Stimulated activated naive CD4-positive, alpha-beta T cell treated with Interleukin-2 at 50 U/mL for 16 hours (primary cell): ENCODE measurements around the gene HNRNPUL1.
"Not testable (repeated sequence)": the region's sequence is repeated elsewhere in the genome, so short reads cannot be mapped to it uniquely, and the experiment has no call there.

Experiments used
- DNase-seq: peaks from one replicate; lab custom pipeline; 2025; lab: John Stamatoyannopoulos, UW

HNRNPUL1 gene

DNA sequence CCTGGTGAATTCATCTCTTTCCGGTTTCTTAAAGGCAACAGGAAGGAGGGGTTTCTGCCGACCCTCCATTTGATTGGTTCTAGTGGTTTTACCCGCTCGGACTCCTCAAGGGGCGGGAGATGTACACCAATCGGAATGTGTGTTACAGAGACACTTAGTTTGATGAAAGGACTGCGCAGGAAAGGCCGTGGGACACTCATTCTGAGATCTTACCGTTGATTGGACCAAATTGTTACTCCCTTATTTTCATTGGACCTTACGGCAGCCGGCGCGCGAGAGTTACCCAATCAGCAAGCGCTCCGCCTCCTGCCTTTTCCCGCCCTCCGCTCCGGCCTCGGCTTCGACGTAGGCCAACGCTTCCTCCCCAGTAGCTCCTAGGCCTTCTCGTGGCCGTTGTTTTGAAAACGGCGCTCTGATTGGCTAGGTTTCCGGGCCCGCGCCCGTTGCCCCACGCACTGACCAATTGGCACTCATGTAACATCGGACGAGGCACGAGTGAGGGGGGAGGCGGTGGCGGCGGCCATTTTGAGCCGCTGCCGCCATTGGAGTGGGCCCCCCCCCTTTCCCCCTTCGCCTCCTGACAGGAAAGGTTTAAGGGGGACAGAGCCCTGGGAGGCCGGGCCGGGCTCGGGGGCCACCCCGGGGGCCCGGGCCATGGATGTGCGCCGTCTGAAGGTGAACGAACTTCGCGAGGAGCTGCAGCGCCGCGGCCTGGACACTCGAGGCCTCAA, at the start of gene HNRNPUL1:
Gene HNRNPUL1 (plus strand): TSS at position 523 of the 731 bp plus-strand sequence. CDS start 132 bp downstream, at position 655.
- DNase-seq, result peak; percentile 99

GRCh38 chr19:41217741-41218140, 46.4 kb upstream of the HNRNPUL1 start:
- no peak for DNase-seq

GRCh38 chr19:41218249-41218614, 45.9 kb upstream of the HNRNPUL1 start:
- DNase-seq, result no peak

DNA sequence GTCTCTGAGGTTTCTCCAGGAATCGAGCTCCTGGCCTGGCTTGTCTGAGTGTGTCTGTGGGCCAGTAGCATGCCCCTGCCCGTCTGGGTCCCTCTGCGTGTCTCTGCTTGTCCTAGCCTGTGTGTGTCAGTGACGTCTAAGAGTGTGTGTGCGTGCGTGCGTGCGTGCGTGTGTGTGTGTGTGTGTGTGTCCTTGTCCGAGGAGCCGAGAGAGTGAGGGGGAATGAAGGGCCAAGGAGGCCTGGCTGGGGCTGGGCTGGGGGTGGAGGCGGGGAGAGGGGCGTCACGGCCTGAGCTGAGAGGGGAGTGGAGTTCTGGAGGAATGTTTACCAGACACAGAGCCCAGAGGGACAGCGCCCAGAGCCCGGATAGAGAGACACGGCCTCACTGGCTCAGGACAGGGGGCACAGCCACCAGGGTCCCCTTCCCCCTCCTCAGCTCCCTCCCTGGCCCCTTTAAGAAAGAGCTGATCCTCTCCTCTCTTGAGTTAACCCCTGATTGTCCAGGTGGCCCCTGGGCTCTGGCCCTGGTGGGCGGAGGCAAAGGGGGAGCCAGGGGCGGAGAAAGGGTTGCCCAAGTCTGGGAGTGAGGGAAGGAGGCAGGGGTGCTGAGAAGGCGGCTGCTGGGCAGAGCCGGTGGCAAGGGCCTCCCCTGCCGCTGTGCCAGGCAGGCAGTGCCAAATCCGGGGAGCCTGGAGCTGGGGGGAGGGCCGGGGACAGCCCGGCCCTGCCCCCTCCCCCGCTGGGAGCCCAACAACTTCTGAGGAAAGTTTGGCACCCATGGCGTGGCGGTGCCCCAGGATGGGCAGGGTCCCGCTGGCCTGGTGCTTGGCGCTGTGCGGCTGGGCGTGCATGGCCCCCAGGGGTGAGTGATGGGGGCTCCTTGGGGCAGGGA, 45.3 kb upstream of the HNRNPUL1 start, which contains the start of gene AXL:
Gene AXL (plus strand): TSS at position 609 of the 893 bp plus-strand sequence. CDS start 170 bp downstream, at position 779.
- no peak for DNase-seq

DNA sequence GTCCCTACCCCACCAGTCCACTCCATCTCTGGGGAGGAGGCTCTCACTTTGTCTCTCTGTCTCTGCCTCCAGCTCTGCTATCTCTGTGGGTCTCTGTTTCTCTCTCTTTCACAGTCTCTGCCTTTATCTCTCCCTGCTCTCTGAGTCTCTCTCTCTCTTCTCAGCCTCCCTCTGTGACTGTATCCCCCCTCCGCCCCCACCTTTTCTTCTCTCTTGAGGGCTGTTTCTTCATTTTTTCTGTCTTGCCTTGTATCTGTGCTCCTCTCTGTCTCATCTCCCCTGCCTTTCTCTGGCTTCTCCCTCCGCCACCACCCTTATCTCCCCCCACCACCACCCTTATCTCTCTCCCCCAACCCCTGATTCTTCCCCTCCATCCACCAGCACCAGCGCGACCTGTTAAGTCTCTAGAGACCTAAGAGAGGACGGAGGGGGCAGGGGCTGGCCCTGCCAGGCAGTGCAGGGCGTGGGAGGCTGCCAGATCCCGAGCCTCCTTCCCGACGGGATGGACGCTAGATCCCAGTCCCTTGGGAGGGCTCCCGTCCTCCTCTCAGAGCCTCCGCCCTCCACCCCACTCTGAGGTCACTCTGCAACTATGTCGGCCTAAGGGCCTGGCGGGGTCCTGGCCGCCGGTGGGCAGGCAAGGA, 44.1 kb upstream of the HNRNPUL1 start:
- DNase-seq, result no peak

- no peak for DNase-seq
These were observed 43.4 kb upstream of the HNRNPUL1 start for GRCh38 chr19:41220811-41221210.

DNA sequence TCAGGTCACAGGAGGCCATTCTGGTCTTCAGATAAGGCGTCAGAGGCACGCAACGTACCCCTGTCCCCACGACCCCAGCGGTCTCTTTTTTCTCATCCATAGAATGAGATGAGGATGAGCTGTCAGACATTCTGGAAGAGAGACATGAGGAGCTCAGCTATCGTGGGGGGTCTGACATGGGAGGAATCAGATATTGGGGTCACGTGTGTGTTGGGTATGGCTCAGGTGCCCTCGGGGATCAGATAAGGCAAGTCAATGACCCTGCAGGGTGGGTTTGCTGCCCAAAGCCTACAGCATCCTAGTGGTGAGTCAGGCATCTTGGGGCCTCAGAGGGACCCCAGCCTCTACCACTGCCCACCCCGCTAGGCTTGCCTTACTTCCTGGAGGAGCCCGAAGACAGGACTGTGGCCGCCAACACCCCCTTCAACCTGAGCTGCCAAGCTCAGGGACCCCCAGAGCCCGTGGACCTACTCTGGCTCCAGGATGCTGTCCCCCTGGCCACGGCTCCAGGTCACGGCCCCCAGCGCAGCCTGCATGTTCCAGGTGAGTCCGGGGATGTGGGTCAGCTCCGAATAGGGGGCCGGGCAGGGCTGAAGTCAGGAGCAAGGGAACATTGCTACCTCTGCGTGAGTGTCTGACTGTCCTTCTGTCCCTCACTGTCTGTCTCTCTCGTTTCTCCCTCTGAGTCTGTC, 42.5 kb upstream of the HNRNPUL1 start:
- no peak for DNase-seq

DNA sequence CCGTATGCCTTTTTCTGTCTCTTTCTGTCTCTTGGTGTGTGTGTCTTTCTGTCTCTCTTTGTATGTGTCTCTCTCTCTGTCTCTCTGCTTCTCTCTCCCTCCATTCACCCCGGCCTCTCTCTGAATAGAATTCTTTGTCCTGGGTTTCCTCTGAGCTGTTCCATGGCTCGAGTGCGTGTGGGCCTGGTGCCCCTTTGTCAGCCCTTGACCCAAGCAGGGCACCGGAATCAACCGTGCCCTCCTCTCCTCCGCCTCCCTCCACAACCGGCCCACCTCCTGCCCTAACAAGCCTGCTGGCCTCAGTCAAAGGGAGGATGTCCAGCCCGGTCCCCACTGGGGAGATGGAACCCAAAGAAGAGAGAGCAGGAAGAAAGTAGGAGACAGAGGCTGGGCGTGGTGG, 41.9 kb upstream of the HNRNPUL1 start:
- no peak for DNase-seq

DNA sequence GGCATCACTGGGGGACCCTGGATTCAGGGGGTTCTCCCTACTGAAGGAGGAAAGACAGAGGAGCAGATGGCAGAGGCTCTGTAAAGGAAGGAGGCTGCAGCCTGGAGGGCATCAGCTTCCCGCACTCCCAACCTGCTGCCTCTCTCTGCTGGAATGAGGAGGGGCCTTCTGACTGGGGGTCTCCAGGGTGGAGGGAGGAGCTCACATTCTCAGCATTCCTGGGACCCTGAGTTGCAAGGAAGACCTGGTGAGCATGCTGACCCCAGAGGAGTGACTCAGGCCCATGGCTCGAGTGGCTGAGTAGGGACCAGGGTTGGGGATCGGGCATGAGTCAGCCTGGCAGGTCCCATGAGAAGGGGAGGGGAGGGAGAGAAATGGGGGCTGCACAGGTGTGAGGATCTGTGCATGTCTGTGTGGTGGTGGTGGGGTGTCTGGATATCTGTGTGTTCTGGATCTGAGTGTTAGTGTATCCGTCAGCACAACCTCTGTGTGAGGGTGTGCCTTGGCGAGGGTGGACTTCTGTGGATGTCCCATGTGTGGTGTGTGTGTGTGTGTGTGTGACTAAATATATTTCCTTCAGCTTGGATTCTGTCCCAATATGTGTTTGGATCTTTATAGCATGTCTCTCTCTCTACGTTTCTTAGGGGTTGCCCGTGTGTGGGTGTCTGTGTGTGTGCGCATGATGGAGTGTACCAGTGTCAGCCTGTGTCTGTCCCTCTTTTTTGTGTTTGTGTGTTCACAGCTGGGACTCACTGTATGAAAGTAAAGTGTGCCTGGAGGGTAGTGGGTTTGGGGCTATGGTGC, 40.5 kb upstream of the HNRNPUL1 start:
- no peak for DNase-seq

DNA sequence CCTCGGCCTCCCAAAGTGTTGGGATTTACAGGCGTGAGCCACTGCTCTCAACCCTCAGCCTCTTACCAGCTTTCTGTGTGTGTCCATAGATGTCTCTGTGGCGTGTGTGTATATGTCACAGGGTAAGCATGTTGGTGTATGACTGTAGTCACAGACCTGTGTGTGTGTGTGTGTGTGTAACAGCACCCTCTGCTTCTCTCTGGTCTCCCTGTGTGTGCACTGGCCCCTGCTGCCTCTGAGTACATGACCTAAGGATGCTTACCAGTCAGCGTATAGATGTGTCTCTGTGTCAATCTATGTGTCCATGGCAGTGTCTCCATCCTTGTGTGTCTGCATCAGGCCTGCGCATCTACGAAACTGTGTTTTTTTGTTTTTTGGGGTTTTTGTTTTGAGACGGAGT, 39.5 kb upstream of the HNRNPUL1 start:
- no peak for DNase-seq

DNA sequence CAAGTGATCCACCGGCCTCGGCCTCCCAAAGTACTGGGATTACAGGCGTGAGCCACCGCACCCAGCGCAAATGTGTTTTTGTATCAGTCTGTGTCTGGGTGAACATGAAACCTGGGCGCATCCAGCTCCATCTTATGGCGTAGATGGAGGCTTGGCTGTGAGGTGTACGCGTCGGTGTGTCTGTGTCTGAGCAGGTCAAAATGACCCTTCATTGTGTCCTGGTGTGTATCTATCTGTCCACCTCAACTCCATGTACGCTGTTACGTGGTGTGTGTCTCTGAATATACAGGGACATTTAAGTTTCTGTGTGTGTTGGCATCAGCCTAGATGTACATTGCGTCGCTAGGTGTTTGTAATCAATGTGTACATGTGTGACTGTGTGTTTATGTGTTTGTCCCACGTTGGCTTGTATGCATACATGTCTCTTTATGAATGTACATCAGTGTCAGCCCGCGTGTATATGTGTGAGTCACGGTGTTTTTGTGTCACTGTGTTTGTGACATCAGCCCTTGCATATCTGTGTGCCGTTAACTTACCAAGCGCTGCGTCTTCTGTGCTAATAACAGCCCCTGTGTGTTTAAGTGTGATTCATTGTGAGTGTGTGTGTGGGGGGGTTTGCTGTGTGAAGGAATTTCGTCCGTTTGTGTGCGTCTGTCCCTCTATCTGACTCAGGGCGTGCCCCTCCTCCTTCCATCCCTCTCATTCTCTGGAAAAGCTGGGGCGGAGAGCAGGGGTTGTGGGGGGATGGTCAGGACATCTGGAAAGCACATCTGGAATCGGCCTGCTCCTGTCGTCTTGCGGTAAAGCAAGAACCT, 38.7 kb upstream of the HNRNPUL1 start:
- peak; percentile 60 for DNase-seq

DNA sequence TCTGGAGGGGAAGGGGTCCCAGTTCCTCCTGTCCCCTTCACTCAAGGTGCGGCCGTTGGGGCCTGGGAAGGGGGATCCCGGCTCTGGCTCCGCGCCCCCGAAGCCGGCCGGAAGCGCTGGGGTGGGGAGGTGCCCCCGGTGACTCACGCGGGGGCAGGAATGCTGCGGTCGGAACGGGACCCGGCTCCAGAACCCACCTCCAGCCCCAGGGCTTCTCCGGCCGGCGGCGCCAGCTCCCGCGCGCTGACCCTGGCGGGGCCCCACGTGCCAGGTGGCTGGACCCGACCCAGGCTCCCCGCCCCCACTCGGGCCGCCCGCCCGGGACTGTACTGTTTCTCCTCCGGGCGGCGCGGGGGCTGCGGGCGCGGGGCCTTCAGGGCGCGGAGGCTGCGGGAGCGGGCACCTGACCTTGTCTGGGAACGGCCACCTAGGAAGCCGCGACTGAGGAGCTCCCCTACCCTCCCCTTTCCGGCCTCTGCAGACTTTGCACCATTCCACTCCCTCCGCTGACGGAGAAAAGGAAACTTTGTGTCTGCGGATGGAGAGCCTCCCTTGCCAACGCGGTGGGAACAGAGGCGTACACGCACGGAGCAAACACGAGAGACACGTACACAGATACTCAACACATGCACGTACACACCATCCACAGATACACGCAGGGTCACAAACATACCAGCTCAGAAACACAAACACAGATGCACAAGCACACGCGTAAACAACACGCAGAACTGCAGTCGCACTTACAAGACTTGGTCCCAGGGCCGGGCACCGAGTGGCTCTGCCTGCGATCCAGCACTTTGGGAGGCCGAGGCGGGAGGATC, 37.9 kb upstream of the HNRNPUL1 start:
- peak; percentile 38 for DNase-seq

- DNase-seq, result peak; percentile 5
These were observed 37.2 kb upstream of the HNRNPUL1 start for GRCh38 chr19:41226874-41227390.

DNA sequence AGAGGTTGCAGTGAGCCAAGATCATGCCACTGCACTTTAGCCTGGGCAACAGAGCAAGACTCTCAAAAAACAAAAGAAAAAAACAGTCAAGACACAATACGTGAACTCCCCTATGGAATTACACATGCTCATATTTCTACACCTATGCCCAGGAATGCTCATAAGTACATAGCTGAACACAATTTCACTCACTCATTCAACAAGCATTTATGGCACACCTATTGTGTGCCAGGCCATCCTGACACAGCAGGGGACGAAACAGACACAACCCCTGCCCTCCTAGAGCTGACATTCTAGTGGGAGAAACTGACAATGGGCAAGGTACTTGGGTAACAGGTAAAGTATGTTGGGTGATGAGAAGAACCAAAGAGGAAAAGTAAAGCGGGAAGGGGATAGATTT, 35.7 kb upstream of the HNRNPUL1 start:
- DNase-seq, result no peak

DNA sequence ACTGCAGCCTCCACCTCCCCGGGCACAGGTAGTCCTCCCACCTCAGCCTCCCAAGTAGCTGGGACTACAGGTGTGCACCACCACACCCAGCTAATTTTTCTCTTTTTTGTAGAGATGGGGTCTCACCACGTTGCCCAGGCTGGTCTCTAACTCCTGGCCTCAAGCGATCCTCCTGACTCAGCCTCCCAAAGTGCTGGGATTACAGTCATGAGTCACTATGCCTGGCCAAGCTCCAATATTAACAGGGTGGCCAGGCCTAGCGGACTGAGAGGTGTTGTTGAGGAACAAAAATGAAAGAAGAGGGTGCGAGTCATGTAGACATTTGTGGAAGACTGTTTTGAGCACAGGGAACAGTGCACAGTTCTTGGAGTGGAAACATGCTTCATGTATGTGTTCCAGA, 34.8 kb upstream of the HNRNPUL1 start:
- DNase-seq, result not testable (repeated sequence)

DNA sequence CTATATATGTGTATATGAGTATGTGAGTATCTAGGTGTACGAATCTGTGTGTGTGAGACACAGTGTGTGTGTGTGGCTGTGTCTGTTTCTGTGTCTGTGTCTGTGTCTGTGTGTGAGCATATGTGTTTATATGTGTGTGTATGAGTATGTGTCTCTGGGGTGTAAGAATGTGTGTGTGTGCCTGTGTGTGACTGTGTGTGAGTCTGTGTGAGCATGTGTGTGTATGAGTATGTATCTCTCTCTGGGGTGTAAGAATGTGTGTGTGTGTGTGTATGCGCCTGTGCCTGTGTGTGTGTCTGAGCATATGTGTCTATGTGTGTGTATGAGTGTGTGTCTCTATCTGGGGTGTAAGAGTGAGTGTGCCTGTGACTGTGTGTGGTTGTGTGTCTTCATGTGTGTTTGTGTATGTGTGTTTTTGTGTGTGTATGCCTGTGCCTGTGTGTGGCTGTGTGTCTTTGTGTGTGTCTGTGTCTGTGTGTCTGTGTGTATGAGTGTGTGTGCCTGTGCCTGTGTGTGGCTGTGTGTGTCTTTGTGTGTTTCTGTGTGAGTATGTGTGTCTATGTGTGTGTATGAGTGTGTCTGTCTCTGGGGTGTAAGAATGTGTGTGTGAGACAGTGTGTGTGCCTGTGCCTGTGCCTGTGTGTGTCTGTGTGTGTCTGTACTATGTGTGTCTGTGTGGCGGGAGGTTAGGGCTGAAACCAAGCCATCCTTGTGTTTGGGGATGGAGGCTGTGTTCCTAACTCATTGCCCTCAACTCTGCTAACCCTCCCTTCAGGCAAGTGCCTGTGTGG, 33.9 kb upstream of the HNRNPUL1 start:
- no peak for DNase-seq

DNA sequence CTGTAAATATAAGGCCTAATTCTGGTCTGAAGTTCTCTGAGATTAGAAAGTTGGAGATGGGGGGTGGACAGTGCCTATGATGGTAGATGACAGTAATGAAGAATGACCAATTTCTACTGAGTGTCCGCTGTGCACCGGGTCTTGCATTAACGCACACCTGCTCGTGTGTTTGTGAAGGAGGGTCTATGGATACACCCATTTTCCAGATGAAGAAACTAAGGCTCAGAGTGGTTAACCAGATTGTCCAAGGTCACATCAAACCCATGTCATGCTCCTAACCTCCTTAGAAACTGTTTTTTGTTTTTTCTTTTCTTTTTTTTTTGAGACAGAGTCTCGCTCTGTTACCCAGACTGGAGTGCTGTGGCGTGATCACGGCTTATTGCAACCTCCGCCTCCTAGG, 31.5 kb upstream of the HNRNPUL1 start:
- no peak for DNase-seq

DNA sequence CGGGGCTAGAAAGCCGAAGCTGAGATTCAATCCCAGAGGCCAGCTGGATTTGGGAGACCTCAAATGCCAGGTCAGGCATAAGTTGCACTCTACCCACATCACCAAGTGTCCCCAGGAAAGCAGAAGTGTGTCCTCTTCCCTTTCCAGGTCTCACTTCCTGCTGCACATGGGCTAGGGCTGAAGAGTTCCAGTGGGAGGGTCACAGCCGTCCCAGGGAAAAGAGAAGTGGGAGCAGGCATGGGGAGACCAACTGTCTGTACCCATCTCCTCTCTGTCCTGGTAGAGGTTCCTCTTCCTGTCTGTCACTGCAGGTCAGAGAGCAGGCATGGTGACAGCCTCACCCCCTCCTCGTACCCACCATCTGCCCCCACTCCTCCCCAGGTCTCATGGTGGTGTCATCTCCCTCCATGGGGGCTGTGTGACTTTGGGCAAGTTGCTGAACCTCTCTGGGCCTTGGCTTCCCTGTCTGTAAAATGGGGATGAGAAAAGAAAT, 30.4 kb upstream of the HNRNPUL1 start:
- DNase-seq, result no peak
